ENCODE results near the gene REV1. TPM values are rescaled to one million over a fixed set of nuclear protein-coding genes. Genes with fewer than 3 reads are reported as not detected.
"Not testable (repeated sequence)": the region's sequence is repeated elsewhere in the genome, so short reads cannot be mapped to it uniquely, and the experiment has no call there.

The REV1 gene
- polyA plus RNA-seq, 1 donor = 85.5 TPM

DNA sequence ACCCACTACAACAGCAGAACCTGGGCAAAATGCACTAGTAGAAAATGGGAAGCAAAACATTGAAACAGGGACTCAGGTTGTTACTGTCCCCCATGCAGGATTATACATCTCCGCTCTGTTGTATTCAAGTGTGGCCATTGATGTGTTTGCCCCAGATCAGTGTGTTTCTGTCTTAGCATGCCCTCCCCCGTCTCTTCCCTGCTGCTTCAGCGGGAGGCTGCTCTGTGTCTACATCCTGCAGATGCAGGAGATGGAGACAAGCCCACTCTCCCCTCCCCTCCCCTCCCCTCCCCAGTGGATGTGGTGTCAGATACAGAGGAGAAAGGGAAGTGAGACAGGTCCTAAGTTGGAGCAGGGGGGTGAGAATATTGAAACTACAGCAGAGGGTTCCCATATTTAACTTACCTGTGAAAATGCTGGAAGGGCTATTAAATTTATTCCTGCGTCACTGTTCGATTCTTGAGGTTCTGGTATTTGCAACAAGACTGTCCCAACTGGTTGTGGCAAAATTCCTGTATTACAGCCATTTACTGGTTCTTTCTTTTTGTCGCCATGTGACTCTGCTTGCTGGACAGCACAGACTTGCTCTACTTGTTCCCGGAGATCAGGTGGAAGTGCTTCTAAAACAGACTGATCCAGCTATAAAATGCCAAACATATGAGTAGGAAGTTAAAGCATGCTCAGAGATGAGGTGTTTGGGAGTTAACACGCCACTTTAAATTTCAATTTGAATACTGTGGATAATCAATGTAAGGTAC, 85.6 kb downstream of the REV1 start:
- no peak for DNase-seq

DNA sequence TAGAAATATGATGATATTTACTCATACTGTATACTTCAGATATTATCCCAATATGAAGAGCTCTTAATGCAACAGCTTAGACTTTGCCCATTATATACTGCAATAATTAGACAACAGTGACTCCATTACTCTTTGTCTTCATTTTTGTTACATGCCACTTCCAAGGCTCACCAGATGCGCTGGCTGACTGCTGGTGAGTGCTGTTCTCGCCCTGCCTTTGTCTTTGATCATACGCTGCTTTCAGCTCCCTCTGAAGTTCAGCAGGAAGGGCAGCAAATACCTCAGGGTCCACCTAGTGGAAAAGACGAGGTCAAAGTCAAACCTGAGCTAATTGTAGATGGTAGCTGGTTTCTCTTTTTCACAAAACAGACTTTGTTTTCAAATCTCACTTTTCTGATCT, 86.3 kb downstream of the REV1 start:
- DNase-seq = peak; percentile 18

DNA sequence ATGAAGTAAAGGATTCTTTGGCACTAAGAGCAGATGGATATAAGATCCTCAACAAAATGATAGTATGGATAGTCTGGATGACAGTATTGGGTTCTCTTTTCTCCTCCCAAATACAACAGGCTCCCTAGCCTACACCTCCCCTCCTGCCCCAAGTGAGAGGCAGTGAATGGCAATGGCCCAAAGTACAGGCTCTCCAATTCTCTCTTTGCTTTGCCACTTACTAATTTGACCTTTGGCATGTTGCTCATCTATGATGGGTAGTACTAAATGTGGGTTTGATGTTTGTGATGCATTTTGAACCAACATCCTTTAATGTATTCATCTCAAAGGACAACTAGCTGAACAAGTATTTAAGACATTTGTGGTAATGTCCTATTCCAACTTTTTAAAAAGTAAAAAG, 86.7 kb downstream of the REV1 start:
- no peak for DNase-seq

DNA sequence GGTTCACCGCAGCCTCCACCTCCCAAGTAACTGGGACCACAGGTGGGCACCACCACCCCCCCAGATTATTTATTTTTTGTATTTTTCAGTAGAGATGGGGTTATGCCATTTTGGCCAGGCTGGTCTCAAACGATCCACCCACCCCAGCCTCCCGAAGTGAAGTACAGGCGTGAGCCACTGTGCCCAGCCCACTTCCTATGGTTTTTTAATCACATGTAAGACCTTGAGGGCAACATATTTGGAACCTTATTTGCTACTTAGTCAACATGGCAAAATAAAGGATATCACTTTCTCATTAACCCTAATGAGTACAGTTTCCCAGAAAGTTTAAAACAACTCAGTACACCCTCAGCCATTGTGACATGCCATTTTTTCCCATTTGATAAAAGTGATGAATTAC, 88.0 kb downstream of the REV1 start:
- no peak for DNase-seq

DNA sequence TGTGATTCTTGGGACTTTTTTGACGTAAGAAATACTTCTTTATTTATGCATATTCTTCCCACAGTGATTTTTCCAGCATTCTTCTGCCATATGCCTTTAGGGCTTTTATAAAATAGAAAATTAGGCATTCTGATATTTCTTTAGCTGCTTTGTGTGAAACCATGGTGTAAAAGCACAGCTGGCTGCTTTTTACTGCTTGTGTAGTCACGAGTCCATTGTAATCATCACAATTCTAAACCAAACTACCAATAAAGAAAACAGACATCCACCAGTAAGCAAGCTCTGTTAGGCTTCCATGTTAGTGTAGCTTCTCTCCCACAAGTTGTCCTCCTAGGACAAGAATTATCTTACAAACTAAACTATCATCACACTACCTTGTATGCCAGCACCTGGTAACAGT, 90.0 kb downstream of the REV1 start:
- DNase-seq = no peak

DNA sequence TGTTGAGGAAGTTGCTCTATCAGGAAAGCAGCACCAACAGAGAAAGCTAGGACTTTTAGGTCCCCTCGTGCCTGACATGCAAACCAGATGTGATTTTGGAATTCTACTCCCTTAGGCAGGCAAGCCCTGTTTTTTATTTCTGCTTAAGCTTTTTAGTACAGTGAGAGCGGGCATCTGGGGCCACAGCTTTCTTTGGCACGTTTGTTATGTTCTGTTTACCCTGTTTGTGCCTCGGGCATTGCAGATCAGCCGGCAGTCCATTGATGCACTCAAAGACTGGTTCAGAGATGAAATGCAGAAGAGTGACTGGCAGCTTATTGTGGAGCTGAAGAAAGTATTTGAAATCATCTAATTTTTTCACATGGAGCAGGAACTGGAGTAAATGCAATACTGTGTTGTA, 90.8 kb downstream of the REV1 start:
- DNase-seq = no peak

DNA sequence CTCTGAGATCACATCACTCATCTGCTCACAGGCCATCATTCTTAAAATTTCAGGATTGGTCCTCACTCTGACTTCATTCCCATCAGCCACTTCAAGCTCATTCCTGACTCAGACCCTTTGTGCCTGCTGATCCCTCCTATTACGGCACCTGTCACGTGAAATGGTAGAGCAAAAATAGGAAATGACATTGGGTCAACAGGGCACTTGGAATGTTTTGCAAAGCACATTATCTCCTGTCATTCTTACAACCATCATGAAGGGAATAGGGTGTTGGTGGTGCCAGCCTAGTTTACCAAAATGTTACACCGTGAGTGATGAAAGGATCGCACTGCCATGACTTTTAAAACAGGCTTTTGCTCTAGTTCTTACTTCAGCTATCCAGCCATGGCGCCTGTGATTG, 91.5 kb downstream of the REV1 start:
- DNase-seq = no peak

DNA sequence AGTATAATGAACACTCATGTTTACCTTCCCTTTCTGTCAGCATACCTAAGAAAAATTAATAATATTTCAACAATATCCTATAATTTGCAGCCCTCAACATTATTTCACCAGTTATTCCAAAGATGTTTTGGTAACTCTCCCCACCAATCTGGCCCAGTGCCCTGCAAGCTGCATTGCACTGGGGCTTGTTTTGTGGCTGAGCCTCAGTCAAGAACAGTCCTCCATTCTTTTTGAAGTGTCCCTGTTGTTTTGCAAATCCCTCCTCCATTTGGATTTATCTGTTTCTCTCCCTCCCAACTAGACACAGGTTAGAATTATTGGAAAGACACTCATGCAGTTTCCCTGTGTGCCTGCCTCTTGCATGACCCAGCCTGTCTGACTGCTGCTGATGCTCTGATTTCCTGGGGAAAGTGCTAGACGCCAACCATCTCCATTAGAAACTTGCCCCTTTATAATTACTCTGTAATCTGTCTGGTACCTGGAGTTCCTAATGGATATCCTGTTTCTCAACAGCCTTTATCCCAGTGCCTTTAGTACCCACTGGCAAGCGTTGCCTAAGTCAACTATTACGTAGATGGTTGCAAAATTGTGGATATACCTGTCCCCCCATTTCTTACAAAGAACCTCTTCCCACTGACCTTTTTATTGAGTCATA, 92.4 kb downstream of the REV1 start:
- no peak for DNase-seq

DNA sequence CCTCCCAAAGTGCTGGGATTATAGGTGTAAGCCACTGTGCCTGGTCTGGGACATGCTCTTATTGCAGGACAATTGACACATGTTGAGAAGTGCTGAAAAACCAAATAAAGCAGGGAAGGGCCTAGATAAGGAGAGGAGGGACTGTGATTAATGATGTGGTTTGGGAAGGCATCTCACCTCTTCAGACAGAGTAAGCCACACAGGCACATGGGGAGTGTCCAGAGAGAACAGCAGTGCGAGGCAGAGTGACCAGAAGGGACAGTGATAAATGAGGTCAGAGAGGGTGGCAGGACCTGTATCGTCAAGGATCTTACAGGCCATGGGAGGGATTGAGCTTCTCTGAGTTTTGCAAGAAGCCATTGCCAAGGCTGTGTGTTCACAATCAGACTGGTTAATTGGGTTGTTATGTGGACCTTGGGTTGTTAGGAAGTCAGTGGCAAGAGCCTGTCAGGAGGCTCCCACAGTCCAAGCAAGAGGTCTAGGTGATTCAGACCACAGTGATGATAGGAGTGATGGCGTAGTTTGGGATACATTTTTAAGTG, 94.2 kb downstream of the REV1 start:
- no peak for DNase-seq

DNA sequence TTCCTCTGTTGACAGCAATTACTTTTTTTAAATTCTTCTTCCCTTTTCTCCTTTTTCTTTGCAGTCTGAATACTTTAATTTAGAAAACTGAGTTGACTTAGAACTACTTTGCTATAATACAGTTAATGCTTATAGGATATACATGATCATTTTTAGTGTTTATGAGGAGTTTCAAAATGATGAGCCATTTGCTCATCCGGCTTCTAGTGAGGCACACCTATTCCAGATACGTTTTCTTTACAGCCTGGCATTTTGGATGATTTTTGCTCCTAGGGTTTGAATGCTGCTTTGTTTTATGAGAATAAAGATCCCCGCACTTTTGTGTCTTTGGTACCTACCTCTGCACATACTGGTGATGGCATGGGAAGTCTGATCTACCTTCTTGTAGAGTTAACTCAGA, 99.9 kb downstream of the REV1 start:
- DNase-seq = no peak

DNA sequence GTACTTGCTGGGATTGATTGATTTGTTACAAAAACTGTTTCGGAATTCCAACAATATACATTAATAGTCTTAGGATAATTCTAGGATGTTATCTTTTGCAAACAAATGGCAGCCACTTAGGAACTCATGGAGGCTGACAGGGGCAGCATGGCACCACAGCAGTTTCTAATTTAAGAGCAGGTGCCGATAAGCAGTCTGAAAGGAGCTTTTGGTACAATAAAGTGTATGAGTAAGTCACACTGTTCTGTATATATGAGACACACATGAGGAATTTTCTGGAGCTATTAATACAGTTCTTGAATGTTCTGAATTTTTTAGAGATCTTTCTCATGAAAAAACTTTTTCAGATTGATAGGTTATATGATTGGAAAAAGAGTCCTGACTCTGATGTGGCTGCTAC, 100.4 kb downstream of the REV1 start:
- no peak for DNase-seq

DNA sequence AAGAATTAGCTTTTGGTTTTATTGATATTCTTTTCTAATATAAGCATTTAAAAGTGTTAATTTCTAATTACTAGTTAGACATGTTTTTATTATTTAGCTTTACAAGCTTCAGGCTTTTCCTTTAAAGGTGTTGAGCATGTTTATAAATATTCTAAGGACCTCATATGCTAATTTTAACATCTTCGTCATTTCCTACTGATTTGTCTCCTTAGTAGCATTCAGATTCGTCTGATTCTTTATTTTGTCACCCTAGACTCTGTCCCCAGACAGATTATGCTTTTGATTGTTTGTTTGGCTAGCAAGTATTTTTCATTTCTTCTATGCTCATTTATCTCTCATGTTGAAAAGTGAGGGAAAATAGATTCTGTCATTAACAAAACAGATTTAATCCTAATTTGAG, 100.9 kb downstream of the REV1 start:
- DNase-seq = no peak

DNA sequence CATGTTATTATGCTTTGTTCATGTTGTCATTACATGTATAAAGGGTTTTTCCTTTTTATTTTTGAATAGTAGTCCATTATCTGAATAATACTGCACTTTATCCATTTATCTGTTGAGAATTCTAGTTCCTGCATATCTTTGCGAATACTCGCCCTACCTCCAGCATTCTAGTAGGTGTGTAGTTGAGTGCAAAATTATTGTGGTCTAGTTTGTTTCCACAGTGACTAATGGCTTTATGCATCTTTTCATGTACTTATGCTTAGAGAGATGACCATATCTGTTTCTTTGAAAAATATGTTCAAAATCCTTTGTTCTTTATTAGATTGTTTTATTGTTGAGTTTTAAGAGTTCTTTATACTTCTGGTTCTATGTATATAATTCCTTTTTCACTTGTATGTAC, 103.8 kb downstream of the REV1 start:
- no peak for DNase-seq

DNA sequence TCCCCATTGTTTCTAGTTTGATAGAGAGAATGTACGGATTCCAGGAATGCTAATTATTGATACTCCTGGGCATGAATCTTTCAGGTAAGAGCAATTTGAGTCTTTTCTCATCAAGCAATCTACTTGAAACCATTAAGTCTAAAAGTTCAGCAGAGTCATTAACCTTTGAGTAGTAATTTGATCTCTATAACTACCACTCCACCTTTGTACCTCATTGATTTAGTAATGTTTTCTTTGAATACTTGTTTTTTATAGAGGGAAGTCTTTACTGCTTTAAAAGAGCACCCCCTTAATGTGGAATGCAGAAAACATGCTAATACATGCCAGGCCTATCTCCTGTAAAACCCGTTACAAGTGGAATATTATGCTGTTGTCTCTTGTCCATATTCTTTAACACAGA, 107.7 kb downstream of the REV1 start:
- no peak for DNase-seq

DNA sequence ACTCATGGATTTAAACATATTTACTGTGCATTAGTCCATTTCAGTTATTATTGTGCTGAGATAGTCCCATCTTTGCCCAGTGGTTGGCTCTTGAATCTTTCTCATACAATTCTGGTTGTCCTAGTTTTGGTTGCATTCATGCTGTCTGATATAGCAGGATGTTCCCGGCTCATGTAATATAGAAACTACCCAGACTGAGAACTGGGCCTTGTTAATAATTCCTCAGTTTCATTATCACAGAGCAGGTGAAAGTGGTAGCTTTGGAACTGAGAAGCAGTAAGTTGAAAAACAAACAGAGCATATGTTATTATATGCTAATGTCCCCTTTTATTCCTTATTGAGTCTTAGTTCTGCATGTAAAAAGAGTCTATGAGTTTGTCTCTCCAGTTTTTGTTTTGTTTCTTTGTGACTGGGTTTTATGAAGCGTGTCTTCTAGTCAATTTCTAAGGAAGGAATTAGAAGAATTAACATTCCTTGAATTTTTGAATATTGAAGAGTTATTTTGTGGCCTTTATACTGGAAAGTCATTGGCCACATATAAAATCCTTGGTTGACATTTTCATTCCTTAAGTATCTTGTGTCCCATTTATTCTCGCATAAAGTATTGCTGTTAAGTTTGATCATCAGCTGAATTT, 109.3 kb downstream of the REV1 start:
- DNase-seq = no peak

DNA sequence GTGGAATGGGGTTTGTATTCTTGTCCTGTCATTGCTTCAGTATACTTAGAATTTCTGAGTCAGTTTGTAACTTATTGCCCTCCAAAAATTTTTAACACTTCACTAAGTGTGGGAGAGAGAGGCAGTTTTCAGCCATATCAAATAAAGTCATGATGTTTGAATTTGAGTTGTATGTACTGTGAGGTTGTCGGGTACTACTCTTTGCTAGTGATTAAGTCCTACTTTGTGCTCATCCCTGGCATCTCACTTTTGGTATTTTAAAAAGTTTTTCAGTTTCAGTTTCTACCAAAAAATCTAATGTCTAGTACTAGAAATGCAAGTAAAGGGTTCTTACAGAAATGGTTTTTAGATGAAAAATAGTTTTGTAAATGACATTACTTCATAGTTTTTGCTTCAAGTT, 111.9 kb downstream of the REV1 start:
- DNase-seq = no peak

DNA sequence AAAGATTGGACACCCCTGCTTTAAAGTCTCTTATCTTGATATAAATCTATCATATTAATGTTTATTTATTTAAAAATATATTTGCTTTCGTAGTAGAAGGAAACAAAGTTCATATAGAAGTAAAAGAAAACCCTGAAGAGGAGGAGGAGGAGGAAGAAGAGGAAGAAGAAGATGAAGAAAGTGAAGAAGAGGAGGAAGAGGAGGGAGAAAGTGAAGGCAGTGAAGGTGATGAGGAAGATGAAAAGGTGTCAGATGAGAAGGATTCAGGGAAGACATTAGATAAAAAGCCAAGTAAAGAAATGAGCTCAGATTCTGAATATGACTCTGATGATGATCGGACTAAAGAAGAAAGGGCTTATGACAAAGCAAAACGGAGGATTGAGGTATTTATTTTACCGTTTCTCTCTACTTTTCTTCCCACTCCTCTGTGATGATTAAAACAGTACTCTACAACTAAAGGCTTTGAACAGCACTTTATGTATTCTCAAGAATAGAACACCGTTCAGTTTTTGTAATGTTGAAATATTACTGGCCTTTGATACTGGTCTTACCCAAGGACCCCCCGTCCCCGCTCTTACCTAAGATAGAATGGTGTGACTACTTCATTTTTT, 113.5 kb downstream of the REV1 start:
- DNase-seq = no peak

DNA sequence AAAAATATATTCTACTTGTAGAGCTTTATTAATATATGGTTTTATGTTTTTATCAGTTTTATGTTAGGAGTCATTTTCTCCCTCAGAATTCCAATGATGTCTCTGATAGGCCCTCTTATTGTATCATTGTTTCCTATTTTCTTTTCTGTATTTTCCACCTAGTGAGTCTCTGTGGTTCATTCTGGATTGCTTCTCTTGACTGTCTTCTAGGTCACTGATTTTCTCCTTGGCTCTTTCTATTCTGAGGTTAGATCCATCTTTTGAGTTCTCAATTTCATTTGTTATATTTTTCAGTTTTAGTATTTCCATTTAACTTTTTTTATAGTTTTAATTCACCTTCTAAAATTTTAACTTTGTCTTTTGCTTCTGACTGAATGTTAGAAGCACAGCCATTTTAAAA, 115.1 kb downstream of the REV1 start:
- DNase-seq = no peak

DNA sequence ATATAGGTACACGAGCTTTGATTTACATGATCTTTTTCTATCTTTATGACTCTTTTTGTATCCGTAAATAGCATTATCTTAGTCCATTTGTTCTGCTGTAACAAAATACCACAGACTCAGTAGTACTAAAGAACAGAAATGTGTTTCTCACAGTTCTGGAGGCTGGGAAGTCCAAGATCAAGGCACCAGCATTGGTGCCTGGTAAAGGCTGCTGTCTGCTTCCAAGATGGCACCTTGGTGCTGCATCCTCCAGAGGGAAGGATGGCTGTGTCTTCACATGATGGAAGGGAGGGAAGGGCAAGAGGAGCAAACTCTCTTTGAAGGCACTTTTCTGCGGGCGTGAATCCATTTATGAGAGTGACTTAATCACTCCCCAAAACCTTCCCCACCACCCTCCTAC, 116.7 kb downstream of the REV1 start:
- DNase-seq = no peak

DNA sequence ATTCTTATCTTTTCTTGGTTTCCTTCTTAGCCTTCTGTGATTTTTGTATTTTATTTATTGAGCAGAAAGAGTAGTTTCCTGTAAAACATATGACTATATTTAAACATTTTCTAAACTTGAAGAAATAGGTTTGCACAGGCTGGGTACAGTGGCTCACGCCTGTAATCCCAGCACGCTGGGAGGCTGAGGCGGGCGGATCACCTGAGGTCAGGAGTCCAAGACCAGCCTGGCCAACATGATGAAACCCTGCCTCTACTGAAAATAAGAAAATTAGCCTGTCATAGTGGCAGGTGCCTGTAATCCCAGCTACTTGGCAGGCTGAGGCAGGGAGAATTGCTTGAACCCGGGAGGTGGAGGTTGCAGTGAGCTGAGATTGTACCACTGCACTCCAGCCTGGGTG, 121.0 kb downstream of the REV1 start:
- not testable (repeated sequence) for DNase-seq

DNA sequence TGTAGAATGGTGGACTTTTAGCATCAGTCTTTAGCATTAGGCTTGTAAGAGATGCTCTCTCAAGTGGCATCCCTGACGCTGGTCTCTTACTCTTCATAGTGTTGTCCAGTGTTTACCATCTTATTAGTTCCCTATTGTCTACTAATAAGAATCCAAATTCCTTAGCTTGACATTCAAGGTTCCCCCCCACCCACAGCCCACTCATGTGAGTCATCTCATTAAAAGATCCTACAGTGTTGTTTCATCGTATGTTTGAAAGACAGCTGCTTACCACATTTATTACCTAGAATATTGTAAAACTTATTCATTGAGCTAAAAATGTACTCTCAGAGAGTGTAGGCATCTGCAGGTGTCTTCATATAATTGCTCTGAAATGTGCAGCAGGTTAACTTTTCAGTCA, 124.2 kb downstream of the REV1 start:
- no peak for DNase-seq

DNA sequence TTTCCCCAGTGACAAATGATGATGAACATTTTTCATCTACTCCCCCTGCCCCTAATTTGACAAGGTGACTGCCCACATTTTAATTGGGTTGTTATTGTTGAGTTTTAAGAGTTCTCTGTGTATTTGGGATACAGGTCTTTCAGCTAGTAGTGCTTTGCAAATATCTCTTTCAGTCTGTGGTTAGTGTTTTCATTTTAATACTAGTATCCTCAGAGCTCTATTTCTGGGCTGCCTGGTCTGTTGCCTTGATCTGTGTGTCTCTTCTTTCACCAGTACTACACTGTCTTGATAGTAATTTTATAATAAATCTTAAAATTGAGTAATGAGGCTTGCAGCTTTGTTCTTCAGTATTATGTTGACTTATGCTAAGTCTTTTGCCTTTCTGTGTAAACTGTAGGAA, 133.0 kb downstream of the REV1 start:
- no peak for DNase-seq

DNA sequence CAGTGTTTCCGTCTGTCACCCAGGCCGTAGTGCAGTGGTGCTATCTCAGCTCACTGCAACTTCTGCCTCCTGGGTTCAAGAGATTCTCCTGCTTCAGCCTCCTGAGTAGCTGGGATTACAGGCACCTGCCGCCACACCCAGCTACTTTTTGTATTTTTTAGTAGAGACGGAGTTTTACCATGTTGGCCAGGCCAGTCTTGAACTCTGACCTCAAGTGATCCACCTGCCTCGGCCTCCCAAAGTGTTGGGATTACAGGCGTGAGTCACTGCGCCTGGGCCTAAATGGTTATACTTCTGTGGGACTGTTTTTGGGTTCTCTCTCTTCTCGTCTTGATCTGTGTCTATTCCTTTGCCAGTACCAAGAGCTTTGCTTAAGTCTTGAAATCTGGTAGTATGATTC, 135.0 kb downstream of the REV1 start:
- DNase-seq = not testable (repeated sequence)
